Retinal pigment epithelial cell (primary cell): ENCODE results near the gene PPM1A.
A peak's percentile ranks its signal among the peaks of the same experiment; 100 is the strongest.

Experiments used
- DNase-seq: peaks from one replicate; pipeline ENCODE4 v3.0.0-alpha.2; 2010; ENCODE audit warnings: low read depth
- H3K4me3 ChIP-seq: 2 replicates; pipeline ENCODE4 v1.5.1; 2011; ENCODE audit warnings: mild to moderate bottlenecking, low read length, control low read depth, moderate library complexity
- TF ChIP-seq, protein P1 (sequence below): conservative IDR thresholded peaks from 2 replicates; pipeline ENCODE4 v1.5.1; 2011; ENCODE audit warnings: low read depth, low read length, control low read depth, inconsistent platforms

Gene PPM1A

DNA sequence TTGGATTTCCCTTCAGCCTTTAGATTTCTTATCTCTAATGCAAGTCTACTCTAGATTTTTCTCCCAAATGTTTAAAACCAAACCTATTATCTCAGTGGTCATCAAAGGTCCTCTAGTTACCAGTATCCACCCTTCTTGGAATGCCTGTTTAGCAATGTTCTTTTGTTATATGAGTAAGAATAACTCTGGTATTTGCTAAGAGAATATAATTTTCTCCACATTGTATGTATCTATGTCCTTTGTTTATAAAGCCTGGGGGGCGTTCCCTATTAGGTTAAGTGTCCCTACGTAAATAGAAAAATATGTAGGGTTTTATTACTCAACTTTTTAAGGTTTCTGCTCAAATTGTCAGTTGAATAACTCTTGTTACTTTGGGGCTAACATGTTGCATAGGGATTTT, 27.3 kb downstream of the PPM1A start:
- TF ChIP-seq, protein P1, sequence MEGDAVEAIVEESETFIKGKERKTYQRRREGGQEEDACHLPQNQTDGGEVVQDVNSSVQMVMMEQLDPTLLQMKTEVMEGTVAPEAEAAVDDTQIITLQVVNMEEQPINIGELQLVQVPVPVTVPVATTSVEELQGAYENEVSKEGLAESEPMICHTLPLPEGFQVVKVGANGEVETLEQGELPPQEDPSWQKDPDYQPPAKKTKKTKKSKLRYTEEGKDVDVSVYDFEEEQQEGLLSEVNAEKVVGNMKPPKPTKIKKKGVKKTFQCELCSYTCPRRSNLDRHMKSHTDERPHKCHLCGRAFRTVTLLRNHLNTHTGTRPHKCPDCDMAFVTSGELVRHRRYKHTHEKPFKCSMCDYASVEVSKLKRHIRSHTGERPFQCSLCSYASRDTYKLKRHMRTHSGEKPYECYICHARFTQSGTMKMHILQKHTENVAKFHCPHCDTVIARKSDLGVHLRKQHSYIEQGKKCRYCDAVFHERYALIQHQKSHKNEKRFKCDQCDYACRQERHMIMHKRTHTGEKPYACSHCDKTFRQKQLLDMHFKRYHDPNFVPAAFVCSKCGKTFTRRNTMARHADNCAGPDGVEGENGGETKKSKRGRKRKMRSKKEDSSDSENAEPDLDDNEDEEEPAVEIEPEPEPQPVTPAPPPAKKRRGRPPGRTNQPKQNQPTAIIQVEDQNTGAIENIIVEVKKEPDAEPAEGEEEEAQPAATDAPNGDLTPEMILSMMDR: no peak
- H3K4me3 ChIP-seq: no peak overlapping the region
- DNase-seq: no peak

DNA sequence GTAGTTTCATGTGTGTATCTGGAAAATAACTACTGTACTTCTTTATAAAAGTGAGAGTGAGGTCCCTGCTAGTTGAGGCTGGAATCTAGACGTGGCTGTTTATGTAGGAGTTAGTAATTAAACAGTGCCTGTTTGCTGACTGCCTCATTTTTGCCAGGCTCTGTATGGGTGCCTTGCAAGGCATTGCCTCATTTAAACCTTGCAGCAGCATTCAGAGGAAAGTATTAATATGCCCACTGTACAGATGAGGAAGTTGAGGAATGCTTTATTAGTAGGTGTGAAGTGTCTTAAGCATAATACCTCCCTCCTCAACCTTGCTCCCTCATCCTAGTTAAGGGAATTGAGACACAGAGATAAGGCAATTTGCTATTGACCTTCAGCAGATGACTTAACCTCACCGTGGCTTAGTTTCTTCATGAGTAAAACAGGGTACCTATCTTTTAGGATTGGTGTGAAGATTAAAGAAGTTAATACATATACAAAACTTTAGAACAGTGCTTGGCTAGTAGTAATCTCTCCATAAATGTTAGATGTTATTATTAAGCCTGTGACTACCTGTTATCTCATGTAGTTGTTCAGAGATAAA, 28.7 kb downstream of the PPM1A start:
- no peak overlapping the region for H3K4me3 ChIP-seq
- DNase-seq: no peak
- TF ChIP-seq, protein P1: no peak

DNA sequence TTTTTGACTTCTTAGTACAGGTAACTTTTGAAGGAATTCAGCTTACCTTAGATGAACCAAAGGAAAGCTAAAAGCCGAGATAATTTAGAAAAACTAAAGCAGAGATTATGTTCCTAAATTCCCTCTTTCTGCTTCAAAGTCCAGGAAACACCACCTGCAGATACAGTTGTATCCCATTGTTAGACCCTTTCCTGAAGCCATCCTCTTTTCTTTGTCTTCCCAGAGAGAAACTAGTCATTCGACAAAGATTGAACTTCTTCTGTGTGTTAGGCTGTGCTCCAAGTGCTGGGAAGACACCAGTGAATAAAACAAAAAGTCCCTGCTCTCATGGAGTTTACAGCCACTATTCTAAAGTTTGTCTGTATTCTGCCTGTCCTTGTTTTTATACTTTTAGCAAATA, 29.3 kb downstream of the PPM1A start:
- TF ChIP-seq, protein P1: no peak
- H3K4me3 ChIP-seq: no peak overlapping the region
- no peak for DNase-seq

DNA sequence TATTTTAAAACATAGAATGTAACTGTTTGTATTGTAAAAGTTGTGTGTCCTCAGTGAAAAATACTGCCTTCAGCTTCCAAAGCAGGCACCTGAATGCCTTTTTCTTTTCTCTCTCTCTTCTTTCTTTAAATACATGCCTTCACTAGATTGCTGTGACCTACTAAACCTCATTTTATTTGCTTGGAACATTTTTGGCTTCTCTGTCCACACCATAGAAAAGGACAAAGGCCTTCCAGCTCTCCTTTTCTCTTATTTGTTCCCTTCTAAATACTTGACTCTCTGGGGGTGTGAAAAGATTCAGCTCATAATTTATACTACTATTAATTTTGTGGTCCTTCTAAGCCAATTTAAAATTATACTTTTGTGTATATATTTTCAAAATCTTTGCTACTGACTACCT, 38.4 kb downstream of the PPM1A start:
- H3K4me3 ChIP-seq: no peak overlapping the region
- DNase-seq: no peak
- TF ChIP-seq, protein P1: no peak

DNA sequence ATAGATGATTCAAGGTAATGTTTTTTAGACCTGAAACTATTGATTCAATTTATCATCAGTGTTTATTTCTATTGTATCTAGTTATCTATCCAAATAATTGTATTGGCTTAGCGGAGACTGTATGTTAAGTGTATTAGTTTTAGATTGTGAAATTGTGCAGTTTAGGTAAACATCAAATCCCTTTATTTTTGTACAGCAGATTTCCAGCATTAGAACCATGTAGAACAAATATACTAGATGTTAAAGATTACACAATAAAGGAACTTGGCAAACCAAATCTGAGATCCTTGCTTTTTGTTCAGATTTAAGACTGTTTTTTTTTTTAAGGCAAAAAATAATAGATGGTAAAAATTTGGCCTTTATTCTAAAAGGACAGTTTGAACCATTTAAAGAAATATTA, 39.3 kb downstream of the PPM1A start:
- H3K4me3 ChIP-seq: no peak overlapping the region
- no peak for DNase-seq
- TF ChIP-seq, protein P1: no peak

DNA sequence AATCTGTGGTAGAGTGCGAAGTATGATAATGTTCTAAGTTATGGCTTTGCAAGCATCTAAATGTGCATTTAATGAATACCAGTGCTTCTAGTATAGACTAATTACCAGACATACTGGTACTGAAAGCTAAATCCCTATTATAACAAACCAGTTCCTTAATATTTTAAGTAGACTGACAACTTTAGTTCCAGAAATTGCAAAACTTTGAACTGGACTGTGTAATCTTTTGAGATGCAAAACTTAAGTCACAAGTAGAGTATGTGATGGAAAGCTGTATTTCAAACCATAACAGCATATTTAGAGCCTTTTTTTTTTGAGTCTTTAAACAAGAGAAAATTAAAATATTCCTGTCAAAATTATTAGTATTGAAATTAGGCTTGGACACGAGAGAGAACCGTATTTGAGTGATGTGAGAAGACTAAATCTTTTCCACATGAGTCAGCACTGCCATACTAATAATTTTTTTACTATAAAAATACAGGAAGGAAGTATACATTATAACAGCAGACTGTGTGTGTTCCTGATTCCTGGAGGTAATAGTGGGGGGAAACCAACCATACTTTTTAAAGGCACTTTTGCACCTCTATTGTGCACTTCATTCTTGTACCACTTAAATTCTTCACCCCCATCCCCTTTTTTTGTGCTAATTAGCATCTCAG, 45.5 kb downstream of the PPM1A start:
- no peak overlapping the region for H3K4me3 ChIP-seq
- TF ChIP-seq, protein P1: no peak
- DNase-seq: peak; percentile 31

DNA sequence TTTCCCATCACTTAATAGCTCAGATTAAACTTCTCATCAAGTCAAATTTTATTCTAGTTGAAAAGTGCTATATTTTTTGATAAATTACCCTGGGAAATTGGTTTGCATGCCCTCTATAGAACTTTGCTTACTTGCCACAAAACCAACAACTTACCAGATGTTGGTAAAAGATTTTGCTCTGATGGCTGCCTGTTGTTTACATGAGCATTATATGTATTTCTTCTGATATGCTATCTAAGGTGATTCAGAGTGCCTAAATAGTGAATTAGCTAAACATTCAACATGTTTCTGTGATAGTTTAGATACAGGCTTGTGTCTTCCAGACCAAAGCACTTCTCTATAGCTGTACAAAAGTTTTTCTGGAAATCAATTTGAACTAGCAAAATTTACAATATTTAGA, 51.0 kb downstream of the PPM1A start:
- H3K4me3 ChIP-seq: no peak overlapping the region
- DNase-seq: no peak
- TF ChIP-seq, protein P1: no peak
